ENCODE results near the gene NUDT4B.
"Not testable (repeated sequence)": the region's sequence is repeated elsewhere in the genome, so short reads cannot be mapped to it uniquely, and the experiment has no call there.

Gene NUDT4B

GRCh38 chr1:148743200-148743599 is 5.4 kb upstream of the NUDT4B start:
- DNase-seq = not testable (repeated sequence)

GRCh38 chr1:148743726-148744720 is 4.6 kb upstream of the NUDT4B start:
- not testable (repeated sequence) for DNase-seq

GRCh38 chr1:148749335-148749681 is 734 bp downstream of the NUDT4B start:
- DNase-seq = not testable (repeated sequence)

GRCh38 chr1:148756231-148756630 is 7.7 kb downstream of the NUDT4B start:
- not testable (repeated sequence) for DNase-seq

GRCh38 chr1:148757446-148757845 is 8.9 kb downstream of the NUDT4B start:
- not testable (repeated sequence) for DNase-seq

GRCh38 chr1:148758412-148758811 is 9.8 kb downstream of the NUDT4B start:
- DNase-seq = not testable (repeated sequence)

GRCh38 chr1:148758925-148759324 is 10.4 kb downstream of the NUDT4B start:
- DNase-seq = not testable (repeated sequence)

- DNase-seq = not testable (repeated sequence)
These were observed 11.2 kb downstream of the NUDT4B start for GRCh38 chr1:148759749-148760148.

GRCh38 chr1:148760206-148760605 is 11.6 kb downstream of the NUDT4B start:
- DNase-seq = not testable (repeated sequence)

- not testable (repeated sequence) for DNase-seq
These were observed 12.8 kb downstream of the NUDT4B start for GRCh38 chr1:148761360-148761759.

- not testable (repeated sequence) for DNase-seq
These were observed 16.9 kb downstream of the NUDT4B start for GRCh38 chr1:148765238-148766019.

- DNase-seq = not testable (repeated sequence)
These were observed 20.0 kb downstream of the NUDT4B start for GRCh38 chr1:148768541-148768940.

GRCh38 chr1:148769495-148769894 is 20.9 kb downstream of the NUDT4B start:
- DNase-seq = not testable (repeated sequence)

GRCh38 chr1:148773690-148774089 is 25.1 kb downstream of the NUDT4B start:
- DNase-seq = not testable (repeated sequence)

GRCh38 chr1:148774102-148774501 is 25.5 kb downstream of the NUDT4B start:
- DNase-seq = not testable (repeated sequence)

GRCh38 chr1:148775263-148775662 is 26.7 kb downstream of the NUDT4B start:
- DNase-seq = not testable (repeated sequence)

- DNase-seq = not testable (repeated sequence)
These were observed 29.1 kb downstream of the NUDT4B start for GRCh38 chr1:148777649-148778048.

GRCh38 chr1:148780404-148780803 is 31.8 kb downstream of the NUDT4B start:
- DNase-seq = not testable (repeated sequence)

GRCh38 chr1:148791543-148792099 is 43.0 kb downstream of the NUDT4B start:
- DNase-seq = not testable (repeated sequence)

- not testable (repeated sequence) for DNase-seq
These were observed 45.3 kb downstream of the NUDT4B start for GRCh38 chr1:148793762-148794332.

Data from midbrain (tissue), 1 donor.